ENCODE data around the gene ZDHHC13. TPM values are rescaled to one million over a fixed set of nuclear protein-coding genes. Genes with fewer than 3 reads are reported as not detected.

The ZDHHC13 gene
- total and polyA plus RNA-seq, 10 donors: 8.2 to 20.4 (median 12.3) TPM

DNA sequence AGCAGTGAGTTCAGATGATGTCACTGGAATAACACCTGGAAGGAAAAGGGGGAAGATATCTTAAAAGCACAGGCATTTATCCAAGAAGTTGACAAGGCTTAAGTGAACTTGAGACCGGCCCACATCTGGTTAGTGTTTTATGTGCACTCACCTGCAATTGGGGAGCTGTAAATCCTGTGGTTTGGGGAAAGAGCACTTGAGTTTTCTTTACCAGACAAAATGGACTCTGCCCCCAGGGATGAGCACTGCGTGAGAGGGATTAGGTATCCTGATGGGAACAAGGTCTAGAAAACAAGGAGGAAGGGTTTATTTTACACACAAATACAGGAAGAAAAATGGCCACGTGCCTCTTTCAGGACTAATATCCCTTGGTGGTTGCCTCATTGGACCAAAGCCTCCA lies 108.6 kb downstream of the ZDHHC13 start:
- WGBS, 5 donors: 95 to 100% (median 97%) methylated on average over 3 of the region's 3 CpGs
- DNase-seq: no peak
- intact Hi-C loops (cut with DNase I; ENCODE audit: low total_unique reads): no loop called here
- Histone ChIP-seq H3K4me3 (no peak overlapping the region), H3K4me1 (no peaks in the 10 kb centered on the region), H3K27me3 (replicated peaks in 1 of 7) (no peaks in the 10 kb centered on the region), H3K9me3 (no peaks in the 10 kb centered on the region), H3K36me3 (peaks cover 0 to 73% (median 0%) of the 10 kb centered on the region in 6 donors), H3K27ac (no peak overlapping the region)
- no peak for TF ChIP-seq POLR2A (IDR thresholded peaks at IDR 0.05)
- no peak for TF ChIP-seq POLR2AphosphoS5 (IDR thresholded peaks at IDR 0.05)
- TF ChIP-seq, protein P1, sequence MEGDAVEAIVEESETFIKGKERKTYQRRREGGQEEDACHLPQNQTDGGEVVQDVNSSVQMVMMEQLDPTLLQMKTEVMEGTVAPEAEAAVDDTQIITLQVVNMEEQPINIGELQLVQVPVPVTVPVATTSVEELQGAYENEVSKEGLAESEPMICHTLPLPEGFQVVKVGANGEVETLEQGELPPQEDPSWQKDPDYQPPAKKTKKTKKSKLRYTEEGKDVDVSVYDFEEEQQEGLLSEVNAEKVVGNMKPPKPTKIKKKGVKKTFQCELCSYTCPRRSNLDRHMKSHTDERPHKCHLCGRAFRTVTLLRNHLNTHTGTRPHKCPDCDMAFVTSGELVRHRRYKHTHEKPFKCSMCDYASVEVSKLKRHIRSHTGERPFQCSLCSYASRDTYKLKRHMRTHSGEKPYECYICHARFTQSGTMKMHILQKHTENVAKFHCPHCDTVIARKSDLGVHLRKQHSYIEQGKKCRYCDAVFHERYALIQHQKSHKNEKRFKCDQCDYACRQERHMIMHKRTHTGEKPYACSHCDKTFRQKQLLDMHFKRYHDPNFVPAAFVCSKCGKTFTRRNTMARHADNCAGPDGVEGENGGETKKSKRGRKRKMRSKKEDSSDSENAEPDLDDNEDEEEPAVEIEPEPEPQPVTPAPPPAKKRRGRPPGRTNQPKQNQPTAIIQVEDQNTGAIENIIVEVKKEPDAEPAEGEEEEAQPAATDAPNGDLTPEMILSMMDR (IDR thresholded peaks at IDR 0.05 in 8 of 11, conservative IDR thresholded peaks at IDR 0.05 in 3 of 11): no peak

Other genes with a start within 250 kb of the ZDHHC13 start
- gene MRGPRX1, start 177.8 kb upstream of the ZDHHC13 start, total RNA-seq: not detected
- gene MRGPRX1, start 177.8 kb upstream of the ZDHHC13 start, polyA plus RNA-seq: not detected
- gene MRGPRX2, start 56.5 kb upstream of the ZDHHC13 start, total RNA-seq: not detected
- gene MRGPRX2, start 56.5 kb upstream of the ZDHHC13 start, polyA plus RNA-seq: not detected
- not detected for gene CSRP3, start 84.8 kb downstream of the ZDHHC13 start, total RNA-seq
- gene CSRP3, start 84.8 kb downstream of the ZDHHC13 start, polyA plus RNA-seq: under 1 TPM in 2 of 3 donors, not detected in 1; 0.08 to 0.17 TPM
- 1 to 10 TPM; 1.2 to 4.5 (median 2.3) TPM for gene E2F8, start 123.8 kb downstream of the ZDHHC13 start, total RNA-seq
- gene E2F8, start 123.8 kb downstream of the ZDHHC13 start, polyA plus RNA-seq: under 1 TPM; 0.22 to 0.99 (median 0.88) TPM

Data from spleen (tissue), 11 donors.